ENCODE measurements around the gene PUSL1. TPM values are rescaled to one million over a fixed set of nuclear protein-coding genes. Genes with fewer than 3 reads are reported as not detected.

The PUSL1 gene
- total RNA-seq, 2 experiments from 2014 or later, result 26.3 to 27.2 TPM

DNA sequence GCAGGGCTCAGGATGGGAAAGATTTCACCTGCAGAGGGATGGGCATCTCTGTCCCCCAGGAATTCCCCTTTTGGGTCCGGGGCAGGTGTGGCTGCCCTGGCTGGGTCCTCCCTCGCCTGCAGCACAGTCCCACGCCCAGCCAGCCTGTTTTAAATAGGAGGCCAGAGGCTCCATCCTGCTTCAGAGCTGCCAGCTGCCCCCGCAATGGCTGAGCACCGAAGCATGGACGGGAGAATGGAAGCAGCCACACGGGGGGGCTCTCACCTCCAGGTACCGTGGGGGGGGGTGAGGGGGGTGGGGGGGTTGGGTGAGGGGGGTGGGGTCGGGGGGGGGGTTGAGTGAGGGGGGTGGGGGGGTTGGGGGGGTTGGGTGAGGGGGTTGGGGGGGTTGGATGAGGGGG lies 24.6 kb upstream of the PUSL1 start:
- CTCF ChIA-PET, result no interaction called here
- Mint-ChIP-seq H3K9me3 (ENCODE audit: low read depth) (no peaks in the 10 kb centered on the region), H3K27me3 (no peaks in the 10 kb centered on the region), H3K27ac (no peak overlapping the region), H3K4me3 (no peak overlapping the region), H3K36me3 (no peaks in the 10 kb centered on the region), H3K4me1 (no peaks in the 10 kb centered on the region)
- ATAC-seq, result no peak
- no peak for DNase-seq

- no peak for ATAC-seq
- DNase-seq, result no peak
- CTCF ChIA-PET, result no interaction called here
- no peak overlapping the region for H3K4me3 Mint-ChIP-seq
- no peaks in the 10 kb centered on the region for H3K36me3 Mint-ChIP-seq
- H3K9me3 Mint-ChIP-seq (ENCODE audit: low read depth), result no peaks in the 10 kb centered on the region
- H3K27me3 Mint-ChIP-seq, result no peaks in the 10 kb centered on the region
- H3K27ac Mint-ChIP-seq, result no peak overlapping the region
- no peaks in the 10 kb centered on the region for H3K4me1 Mint-ChIP-seq
Observed at GRCh38 chr1:1284221-1285101, 23.9 kb upstream of the PUSL1 start.

DNA sequence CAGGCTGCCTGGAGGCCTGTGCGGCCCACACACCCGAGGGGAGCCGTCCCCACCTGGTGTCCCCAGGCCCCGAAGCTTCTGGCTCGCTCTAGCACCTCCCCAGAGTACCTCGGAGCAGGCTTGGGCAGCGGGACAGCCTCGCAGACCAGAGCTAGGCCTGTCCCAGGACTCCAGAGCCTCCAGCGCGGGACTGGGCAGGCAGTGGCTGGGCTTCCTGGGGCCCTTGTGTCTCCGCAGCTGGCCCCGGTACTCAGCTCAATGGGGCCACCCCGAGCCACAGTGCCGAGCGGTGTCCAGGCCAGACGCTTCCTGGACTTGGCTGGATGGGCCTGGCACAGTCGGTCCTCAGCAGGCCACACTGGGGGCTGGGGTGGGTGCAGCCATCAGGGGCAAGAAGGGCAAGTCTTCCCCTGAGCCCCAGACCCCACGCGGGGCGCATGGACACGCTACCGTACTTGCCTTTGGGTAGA lies 23.3 kb upstream of the PUSL1 start:
- Mint-ChIP-seq H3K36me3 (no peaks in the 10 kb centered on the region), H3K27ac (no peak overlapping the region), H3K4me1 (no peaks in the 10 kb centered on the region), H3K9me3 (ENCODE audit: low read depth) (no peaks in the 10 kb centered on the region), H3K27me3 (no peaks in the 10 kb centered on the region), H3K4me3 (no peak overlapping the region)
- CTCF ChIA-PET, result no interaction called here
- DNase-seq (no peak), ATAC-seq (no peak)

DNA sequence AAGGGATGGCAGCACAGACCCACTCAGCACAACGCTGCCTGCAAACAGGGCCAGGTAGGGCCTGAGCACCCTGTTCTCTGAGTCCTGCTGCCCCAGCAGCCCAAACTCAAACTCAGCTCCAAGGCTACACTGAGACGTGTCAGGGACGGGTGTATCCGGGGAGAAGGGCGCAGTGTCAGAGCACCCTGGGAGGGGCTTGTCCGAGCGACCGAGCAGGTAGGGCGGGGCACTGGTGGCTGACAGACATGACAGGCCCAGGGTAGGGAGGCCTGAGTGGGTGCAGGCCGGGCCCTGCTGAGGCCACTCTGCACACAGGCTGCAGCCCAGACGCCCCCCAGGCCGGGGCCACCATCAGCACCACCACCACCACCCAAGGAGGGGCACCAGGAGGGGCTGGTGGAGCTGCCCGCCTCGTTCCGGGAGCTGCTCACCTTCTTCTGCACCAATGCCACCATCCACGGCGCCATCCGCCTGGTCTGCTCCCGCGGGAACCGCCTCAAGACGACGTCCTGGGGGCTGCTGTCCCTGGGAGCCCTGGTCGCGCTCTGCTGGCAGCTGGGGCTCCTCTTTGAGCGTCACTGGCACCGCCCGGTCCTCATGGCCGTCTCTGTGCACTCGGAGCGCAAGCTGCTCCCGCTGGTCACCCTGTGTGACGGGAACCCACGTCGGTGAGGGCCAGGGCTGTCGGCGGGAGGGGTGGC lies 22.6 kb upstream of the PUSL1 start:
- DNase-seq, result no peak
- no peaks in the 10 kb centered on the region for H3K27me3 Mint-ChIP-seq

DNA sequence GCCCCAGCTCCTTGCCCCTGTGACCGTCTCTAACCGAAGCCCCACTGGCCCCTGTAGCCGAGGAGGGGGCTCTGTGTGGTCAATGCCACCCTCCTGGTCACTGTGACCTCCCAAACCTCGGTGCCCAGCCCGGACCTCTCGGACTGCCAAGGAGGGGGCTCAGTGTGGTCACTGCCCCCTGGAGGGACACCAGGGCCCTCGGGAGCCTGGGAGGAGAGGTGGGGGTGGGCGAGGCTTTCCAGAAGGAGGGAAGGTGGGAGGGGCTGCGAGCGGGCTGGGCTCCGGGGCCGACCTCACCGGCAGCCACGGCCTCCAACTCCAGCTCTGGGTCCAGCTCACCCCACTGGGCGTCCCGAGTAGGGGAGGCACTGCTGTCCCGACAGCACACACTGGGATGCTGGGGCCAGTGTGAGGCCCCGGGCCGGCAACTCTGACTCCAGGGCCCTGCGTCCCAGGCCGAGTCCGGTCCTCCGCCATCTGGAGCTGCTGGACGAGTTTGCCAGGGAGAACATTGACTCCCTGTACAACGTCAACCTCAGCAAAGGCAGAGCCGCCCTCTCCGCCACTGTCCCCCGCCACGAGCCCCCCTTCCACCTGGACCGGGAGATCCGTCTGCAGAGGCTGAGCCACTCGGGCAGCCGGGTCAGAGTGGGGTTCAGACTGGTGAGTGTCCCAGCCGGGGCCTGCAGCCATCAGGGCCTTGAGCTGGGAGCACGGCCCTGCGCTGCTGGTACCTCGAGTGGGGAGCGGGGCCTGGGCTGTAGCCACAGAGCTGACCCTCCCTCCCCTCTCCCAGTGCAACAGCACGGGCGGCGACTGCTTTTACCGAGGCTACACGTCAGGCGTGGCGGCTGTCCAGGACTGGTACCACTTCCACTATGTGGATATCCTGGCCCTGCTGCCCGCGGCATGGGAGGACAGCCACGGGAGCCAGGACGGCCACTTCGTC lies 21.8 kb upstream of the PUSL1 start:
- Mint-ChIP-seq H3K4me3 (no peak overlapping the region), H3K9me3 (ENCODE audit: low read depth) (no peaks in the 10 kb centered on the region), H3K4me1 (no peaks in the 10 kb centered on the region), H3K27ac (no peak overlapping the region), H3K36me3 (no peaks in the 10 kb centered on the region), H3K27me3 (no peaks in the 10 kb centered on the region)
- CTCF ChIA-PET, result interaction anchor here (0.9 kb wide), 1 partner anchor 164 kb away, joined by 3 read pairs; no protein-coding TSS in a partner anchor
- no peak for DNase-seq
- no peak for ATAC-seq

More for the DNA sequence above, 22.6 kb upstream of the PUSL1 start:
- no peak for ATAC-seq
- H3K9me3 Mint-ChIP-seq (ENCODE audit: low read depth), result no peaks in the 10 kb centered on the region
- H3K4me1 Mint-ChIP-seq, result no peaks in the 10 kb centered on the region
- no peak overlapping the region for H3K4me3 Mint-ChIP-seq
- no peak overlapping the region for H3K27ac Mint-ChIP-seq
- CTCF ChIA-PET, result interaction anchor here (0.9 kb wide), 1 partner anchor 163 kb away, joined by 3 read pairs; no protein-coding TSS in a partner anchor
- H3K36me3 Mint-ChIP-seq, result no peaks in the 10 kb centered on the region

DNA sequence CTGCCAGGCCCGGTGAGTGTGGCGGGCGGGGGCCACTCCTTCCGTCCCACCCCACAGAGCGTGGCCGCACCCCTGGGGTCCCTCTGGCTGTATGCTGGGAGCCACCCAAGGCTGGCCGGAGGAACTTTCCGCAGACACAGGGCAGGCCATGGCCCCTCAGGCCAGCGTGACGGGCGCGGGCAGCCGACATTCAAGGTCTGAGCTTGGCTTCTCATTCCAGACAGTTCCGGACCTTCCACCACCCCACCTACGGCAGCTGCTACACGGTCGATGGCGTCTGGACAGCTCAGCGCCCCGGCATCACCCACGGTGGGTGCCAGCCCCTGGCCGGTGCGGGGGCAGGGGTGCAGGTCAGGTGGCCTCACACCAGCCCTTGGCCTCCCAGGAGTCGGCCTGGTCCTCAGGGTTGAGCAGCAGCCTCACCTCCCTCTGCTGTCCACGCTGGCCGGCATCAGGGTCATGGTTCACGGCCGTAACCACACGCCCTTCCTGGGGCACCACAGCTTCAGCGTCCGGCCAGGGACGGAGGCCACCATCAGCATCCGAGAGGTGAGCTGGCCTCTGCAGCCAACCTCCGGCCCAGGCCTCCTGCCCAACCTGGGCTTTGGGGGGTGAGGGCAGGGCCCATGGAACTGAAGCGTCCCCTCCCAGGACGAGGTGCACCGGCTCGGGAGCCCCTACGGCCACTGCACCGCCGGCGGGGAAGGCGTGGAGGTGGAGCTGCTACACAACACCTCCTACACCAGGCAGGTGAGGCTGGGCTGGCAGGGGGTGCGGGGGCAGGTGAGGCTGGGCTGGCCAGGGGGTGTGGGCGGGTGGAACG lies 20.9 kb upstream of the PUSL1 start:
- H3K9me3 Mint-ChIP-seq (ENCODE audit: low read depth), result no peaks in the 10 kb centered on the region
- H3K27me3 Mint-ChIP-seq, result no peaks in the 10 kb centered on the region
- H3K36me3 Mint-ChIP-seq, result no peaks in the 10 kb centered on the region
- CTCF ChIA-PET, result no interaction called here
- no peak overlapping the region for H3K4me3 Mint-ChIP-seq
- DNase-seq (no peak), ATAC-seq (no peak)
- H3K27ac Mint-ChIP-seq, result no peak overlapping the region
- H3K4me1 Mint-ChIP-seq, result no peaks in the 10 kb centered on the region

DNA sequence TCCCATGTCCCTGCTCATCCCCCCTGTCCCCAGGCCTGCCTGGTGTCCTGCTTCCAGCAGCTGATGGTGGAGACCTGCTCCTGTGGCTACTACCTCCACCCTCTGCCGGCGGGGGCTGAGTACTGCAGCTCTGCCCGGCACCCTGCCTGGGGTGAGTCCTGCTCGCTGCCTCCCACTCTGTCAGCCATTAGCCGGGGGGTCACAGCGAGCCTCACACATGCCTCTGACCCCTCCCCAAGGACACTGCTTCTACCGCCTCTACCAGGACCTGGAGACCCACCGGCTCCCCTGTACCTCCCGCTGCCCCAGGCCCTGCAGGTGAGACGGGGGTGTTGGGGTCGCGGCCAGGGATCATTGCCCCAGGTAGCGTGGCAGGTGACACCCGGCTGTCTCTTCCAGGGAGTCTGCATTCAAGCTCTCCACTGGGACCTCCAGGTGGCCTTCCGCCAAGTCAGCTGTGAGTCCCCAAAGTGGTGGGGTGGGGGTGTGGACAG lies 18.1 kb upstream of the PUSL1 start:
- no peak overlapping the region for H3K4me3 Mint-ChIP-seq
- peak; percentile 69 for DNase-seq
- no peaks in the 10 kb centered on the region for H3K27me3 Mint-ChIP-seq
- no peaks in the 10 kb centered on the region for H3K36me3 Mint-ChIP-seq
- no peak overlapping the region for H3K27ac Mint-ChIP-seq
- no peaks in the 10 kb centered on the region for H3K9me3 Mint-ChIP-seq (ENCODE audit: low read depth)
- CTCF ChIA-PET, result interaction anchor here (1.3 to 3.2 kb wide), 3 partner anchors 14 to 168 kb away, joined by 3 to 58 read pairs (median 4); no protein-coding TSS in a partner anchor
- H3K4me1 Mint-ChIP-seq, result no peaks in the 10 kb centered on the region
- no peak for ATAC-seq

DNA sequence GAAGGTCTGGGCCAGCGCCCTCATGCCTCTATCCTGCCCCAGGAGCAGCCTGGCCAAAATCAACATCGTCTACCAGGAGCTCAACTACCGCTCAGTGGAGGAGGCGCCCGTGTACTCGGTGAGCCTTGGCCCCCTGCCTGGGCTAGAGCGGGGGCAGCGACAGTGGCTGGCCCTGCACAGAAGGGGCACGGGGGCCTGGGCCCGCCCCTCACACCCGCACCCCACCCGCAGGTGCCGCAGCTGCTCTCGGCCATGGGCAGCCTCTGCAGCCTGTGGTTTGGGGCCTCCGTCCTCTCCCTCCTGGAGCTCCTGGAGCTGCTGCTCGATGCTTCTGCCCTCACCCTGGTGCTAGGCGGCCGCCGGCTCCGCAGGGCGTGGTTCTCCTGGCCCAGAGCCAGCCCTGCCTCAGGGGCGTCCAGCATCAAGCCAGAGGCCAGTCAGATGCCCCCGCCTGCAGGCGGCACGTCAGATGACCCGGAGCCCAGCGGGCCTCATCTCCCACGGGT lies 17.3 kb upstream of the PUSL1 start:
- Mint-ChIP-seq H3K27me3 (no peaks in the 10 kb centered on the region), H3K27ac (no peak overlapping the region), H3K9me3 (ENCODE audit: low read depth) (no peaks in the 10 kb centered on the region), H3K4me3 (no peak overlapping the region), H3K36me3 (no peaks in the 10 kb centered on the region), H3K4me1 (no peaks in the 10 kb centered on the region)
- ATAC-seq, result no peak
- CTCF ChIA-PET, result interaction anchor here (0.9 to 3.2 kb wide), 13 partner anchors 14 to 307 kb away, joined by 3 to 58 read pairs (median 5); partner anchors contain the start of gene UBE2J2
- no peak for DNase-seq

DNA sequence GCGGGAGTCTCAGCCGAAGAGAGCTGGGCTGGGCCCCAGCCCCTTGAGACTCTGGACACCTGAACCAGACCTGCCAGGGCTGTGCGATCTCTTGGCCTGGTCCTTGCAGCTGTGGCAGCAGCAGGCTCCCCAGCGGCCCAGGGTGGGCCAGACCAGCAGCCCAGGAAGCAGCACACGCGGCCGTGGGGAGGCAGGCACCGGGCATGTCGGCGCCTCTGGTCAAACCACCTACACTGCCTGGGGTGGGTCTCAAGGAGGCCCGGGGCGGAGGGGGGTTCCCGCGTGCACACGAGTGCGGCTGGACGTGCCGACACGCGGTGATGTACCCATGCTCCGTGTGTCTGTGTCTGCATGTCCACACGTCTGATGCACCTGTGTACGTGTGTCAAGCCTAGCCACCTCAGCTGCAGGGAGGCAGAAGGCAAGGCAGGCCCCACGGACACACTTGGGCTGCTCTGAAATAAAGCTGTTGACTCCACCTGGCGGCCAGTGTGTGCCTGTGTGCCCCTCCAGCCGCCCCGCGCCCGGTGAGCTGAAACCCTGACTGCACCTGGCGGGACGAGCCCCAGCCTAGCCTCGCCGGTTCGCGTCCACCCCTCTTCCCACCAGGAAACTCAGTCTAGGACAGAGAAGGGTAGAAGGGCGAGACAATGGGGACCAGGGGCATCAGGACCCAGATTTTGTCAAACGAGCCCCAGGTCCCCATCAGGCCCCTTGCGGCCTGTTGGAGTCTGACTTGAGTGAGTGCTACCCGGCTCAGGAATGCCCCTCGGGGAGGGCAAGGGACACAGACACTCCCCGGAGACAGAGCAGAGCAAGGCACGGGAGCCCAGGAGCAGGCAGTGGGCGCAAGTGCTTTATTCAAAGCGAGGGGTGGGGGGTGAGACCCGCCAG lies 16.6 kb upstream of the PUSL1 start:
- H3K4me1 Mint-ChIP-seq, result no peaks in the 10 kb centered on the region
- H3K9me3 Mint-ChIP-seq (ENCODE audit: low read depth), result no peaks in the 10 kb centered on the region
- CTCF ChIA-PET, result interaction anchor here (0.7 to 3.2 kb wide), 14 partner anchors 11 to 307 kb away, joined by 3 to 58 read pairs (median 5); partner anchors contain the start of gene UBE2J2
- no peaks in the 10 kb centered on the region for H3K36me3 Mint-ChIP-seq
- ATAC-seq (peak; percentile 72), DNase-seq (peak; percentile 74)
- H3K27ac Mint-ChIP-seq, result no peak overlapping the region
- no peaks in the 10 kb centered on the region for H3K27me3 Mint-ChIP-seq
- H3K4me3 Mint-ChIP-seq, result no peak overlapping the region

- CTCF ChIA-PET, result interaction anchor here (0.7 to 3.2 kb wide), 12 partner anchors 11 to 308 kb away, joined by 3 to 58 read pairs (median 6); no protein-coding TSS in a partner anchor
- no peaks in the 10 kb centered on the region for H3K36me3 Mint-ChIP-seq
- no peak for DNase-seq
- ATAC-seq, result no peak
- no peaks in the 10 kb centered on the region for H3K27me3 Mint-ChIP-seq
- no peaks in the 10 kb centered on the region for H3K4me1 Mint-ChIP-seq
- no peak overlapping the region for H3K27ac Mint-ChIP-seq
- H3K4me3 Mint-ChIP-seq, result no peak overlapping the region
- no peaks in the 10 kb centered on the region for H3K9me3 Mint-ChIP-seq (ENCODE audit: low read depth)
Observed at GRCh38 chr1:1292442-1292779, 16.0 kb upstream of the PUSL1 start.

- ATAC-seq (no peak), DNase-seq (no peak)
- Mint-ChIP-seq H3K36me3 (no peaks in the 10 kb centered on the region), H3K27ac (no peak overlapping the region), H3K27me3 (no peaks in the 10 kb centered on the region), H3K4me1 (no peaks in the 10 kb centered on the region), H3K9me3 (ENCODE audit: low read depth) (no peaks in the 10 kb centered on the region), H3K4me3 (no peak overlapping the region)
- CTCF ChIA-PET, result interaction anchor here (1.4 to 3.2 kb wide), 4 partner anchors 12 to 170 kb away, joined by 3 to 58 read pairs (median 6); no protein-coding TSS in a partner anchor
Observed at GRCh38 chr1:1292851-1293250, 15.5 kb upstream of the PUSL1 start.
